ENCODE measurements around the gene ARHGAP25.

Gene ARHGAP25, protein sequence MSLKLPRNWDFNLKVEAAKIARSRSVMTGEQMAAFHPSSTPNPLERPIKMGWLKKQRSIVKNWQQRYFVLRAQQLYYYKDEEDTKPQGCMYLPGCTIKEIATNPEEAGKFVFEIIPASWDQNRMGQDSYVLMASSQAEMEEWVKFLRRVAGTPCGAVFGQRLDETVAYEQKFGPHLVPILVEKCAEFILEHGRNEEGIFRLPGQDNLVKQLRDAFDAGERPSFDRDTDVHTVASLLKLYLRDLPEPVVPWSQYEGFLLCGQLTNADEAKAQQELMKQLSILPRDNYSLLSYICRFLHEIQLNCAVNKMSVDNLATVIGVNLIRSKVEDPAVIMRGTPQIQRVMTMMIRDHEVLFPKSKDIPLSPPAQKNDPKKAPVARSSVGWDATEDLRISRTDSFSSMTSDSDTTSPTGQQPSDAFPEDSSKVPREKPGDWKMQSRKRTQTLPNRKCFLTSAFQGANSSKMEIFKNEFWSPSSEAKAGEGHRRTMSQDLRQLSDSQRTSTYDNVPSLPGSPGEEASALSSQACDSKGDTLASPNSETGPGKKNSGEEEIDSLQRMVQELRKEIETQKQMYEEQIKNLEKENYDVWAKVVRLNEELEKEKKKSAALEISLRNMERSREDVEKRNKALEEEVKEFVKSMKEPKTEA

GRCh38 chr2:68734688-68735525, at the start of gene ARHGAP25:
ARHGAP25 (plus strand) TSS chr2:68734811; CDS start chr2:68735200, 389 bp downstream.
- DNase-seq = peak; percentile 83

- DNase-seq = no peak
Observed at GRCh38 chr2:68686178-68686577, 48.4 kb upstream of the ARHGAP25 start.

GRCh38 chr2:68687018-68687417, 47.6 kb upstream of the ARHGAP25 start:
- no peak for DNase-seq

GRCh38 chr2:68689553-68690537, 44.8 kb upstream of the ARHGAP25 start:
- peak; percentile 40 for DNase-seq

GRCh38 chr2:68690851-68691250, 43.8 kb upstream of the ARHGAP25 start:
- no peak for DNase-seq

GRCh38 chr2:68692511-68692910, 42.1 kb upstream of the ARHGAP25 start:
- DNase-seq = no peak

DNA sequence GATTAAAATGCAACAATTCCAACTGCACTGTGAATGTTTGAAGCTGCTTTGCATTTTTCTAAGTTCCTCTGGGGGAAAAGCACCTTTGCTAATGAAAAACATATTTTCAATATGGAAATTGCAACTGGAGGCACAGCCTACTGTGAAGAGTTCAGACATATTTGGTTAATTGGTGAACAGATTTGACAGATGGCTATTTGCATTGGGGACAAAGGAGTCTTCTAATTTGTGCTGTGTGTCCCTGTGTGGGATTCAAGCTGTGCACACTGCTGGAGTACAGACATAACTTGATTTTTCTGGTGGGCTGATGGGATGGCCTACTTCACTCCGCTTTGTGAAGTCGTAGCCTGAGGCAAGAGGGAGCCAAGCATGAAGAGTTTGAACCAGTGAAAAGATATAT, 40.7 kb upstream of the ARHGAP25 start:
- no peak for DNase-seq

GRCh38 chr2:68695971-68696370, 38.6 kb upstream of the ARHGAP25 start:
- no peak for DNase-seq

DNA sequence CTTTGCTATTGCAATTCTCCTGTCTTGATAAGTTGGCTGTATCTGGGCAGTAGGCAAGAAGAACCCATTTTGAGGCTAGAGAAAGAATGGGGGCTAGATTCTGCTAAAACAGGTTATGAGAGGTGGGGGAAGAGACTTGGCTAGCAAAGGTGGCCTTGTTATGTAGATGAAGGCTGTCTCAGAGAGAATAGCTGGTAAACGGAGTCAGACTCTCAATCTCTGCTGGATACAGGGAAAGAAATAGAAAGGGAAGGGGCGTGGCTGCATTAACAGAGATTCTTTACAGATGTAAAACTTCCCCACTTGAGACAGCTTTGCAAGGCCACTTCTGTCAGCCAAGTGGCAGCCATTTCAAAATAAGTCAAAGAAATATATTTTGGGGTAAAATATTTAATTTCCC, 38.1 kb upstream of the ARHGAP25 start:
- DNase-seq = no peak

- no peak for DNase-seq
Observed at GRCh38 chr2:68698567-68699377, 35.8 kb upstream of the ARHGAP25 start.

DNA sequence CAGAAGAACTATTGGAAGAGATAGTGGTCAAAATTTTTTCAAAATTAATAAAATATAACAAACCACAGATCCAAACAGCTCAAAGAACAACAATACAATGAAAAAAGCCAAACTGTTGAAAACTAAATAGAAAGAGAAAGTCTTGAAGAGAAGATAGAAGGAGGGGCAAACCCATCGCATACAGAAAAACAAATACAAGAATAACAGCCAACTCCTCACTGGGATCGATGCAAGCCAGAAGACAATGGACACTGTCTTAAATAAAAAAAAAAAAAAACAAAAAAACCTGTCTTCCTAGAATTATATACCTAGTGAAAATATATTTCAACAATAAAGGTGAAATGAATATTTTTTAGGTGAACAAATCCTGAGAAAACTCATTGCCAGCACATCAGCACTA, 34.1 kb upstream of the ARHGAP25 start:
- no peak for DNase-seq

- no peak for DNase-seq
Observed at GRCh38 chr2:68706637-68707036, 28.0 kb upstream of the ARHGAP25 start.

GRCh38 chr2:68708629-68709028, 26.0 kb upstream of the ARHGAP25 start:
- no peak for DNase-seq

DNA sequence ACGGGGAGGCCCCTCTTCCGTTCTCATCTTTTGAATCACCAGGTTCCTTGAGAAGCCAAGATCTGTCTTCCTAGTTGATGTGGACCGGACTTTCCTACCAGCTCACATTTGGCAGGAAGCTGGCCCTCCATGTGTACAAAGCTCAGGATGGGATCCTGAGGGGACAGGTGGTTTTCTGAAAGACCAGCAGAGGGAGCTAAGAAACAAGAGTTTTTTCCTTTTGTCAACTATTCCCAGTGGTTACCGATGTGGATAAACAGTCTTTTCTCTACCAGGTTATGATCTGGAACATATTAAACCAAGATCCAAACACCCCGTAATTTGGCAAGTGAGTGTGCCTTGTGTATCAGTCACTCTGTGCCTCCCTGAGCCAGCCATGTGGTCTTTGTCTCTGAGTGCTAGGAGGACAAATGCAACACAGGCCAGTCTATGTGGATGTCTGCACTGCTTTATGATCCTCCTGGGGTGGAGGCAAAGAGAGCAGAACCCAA, 25.1 kb upstream of the ARHGAP25 start:
- no peak for DNase-seq

DNA sequence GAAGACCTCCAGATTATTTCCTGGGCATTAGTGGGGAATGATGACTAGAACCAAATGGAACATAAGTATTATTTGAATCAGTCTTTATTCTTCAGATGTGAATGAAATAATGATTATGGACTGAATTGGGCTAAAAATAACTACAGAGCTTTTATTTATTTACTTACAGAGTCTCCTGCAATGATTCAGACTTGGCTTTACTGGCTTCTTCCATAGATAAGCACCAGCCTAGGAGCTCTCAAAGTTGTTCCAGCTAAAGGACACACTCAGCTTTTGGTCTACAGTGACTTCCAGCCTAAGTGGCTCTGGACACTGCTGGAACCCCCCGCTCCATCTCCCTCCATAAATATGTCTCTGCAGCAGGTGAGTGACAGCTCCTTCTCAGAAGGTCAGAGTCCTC, 24.3 kb upstream of the ARHGAP25 start:
- no peak for DNase-seq

DNA sequence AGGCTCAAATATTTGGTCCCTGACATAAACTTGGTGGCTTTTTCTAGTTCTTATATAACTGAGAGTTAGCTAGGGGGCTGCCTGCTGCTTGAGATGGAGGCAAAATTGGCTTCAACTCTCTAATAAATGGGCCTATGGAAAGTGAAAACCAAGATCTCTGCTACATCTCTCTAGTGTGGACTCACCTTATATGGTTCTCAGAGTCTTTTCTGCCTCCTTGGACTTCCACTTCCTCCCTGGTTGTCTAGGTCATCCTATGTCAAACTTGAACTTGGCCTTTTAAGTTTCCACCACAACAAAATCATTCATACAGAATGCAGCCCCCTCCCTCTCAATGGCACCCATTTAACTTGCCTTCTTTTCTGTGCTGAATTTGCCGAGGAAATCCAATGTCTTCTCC, 23.9 kb upstream of the ARHGAP25 start:
- DNase-seq = no peak

DNA sequence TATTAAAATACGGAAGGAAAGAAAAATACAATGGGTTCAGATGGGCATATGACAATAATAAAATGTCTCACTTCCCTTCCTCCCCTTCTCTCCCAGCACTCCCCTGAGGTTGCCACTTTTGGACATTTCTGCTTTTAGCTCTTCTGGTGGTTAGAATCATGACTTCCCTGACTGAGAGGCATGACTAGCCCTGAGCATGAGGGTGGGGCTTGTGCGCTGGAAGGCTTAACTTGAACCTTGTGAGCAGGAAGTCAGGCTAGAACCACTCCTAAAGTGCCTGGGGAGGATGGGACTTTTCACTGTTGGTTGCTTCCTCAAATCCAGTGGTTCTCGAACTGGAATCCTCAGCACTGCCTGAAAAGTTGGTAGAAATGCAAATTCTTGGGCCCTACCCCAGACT, 19.7 kb upstream of the ARHGAP25 start:
- peak; percentile 43 for DNase-seq

DNA sequence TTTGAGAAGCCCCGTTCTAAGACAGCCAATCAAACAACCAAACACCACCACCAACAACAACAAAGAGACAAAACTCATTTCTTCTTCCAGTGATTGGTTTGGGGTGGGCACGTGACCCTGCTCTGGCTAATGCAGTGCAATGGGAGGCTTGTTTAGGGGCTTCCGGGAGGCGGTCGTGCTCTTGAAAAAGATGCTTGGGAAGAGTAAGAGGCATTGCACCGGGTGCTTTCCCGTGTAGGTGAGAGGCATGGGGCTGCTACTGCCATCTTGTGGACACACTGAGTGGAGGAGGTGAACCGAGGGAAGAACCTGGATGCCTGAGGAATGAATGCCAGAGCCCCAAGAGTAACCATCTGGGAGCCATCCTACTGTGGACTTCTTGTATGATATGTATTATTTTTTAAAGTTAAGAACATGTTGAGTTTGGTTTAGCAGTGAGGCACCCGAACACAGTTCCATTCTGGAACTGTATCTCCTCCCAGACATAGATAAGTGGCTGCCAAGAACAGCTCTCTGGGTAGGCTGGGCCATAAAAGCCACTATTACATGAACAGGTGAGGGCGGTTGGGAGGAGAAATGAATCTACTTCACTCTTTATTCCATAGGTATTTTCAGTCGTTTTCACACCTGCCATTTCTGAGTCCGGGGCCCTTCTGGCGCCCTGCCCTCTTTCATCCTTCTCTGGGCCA, 19.1 kb upstream of the ARHGAP25 start:
- DNase-seq = no peak

DNA sequence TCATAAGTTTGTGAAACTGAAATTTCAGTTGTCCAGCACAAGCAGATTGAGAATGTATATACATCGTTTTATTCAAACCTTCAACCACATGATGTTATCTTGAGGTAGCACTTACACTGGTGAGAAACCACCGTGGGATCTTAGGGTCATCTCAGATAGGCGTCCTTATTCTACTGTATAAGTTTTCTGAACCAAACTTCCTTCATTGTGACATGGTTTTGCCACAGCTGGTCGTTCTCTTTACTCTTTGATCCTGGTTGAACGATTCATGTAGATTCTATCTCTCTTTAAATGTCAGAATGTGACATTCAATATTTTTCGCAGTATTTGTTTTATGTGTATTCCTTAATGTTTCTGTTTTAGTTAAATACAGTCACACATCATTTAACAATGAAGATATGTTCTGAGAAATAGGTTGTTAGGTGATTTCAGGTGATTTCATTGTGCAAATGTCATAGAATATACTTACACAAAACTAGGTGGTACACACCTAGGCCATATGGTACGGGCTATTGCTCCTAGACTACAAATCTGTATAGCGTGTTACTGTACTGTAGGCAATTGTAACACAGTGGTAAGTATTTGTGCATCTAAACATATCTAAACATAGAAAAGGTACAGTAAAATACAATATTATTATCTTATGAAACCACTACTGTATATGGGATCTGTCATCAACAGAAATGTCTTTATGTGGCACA, 17.9 kb upstream of the ARHGAP25 start:
- DNase-seq = no peak

GRCh38 chr2:68717305-68717661, 17.3 kb upstream of the ARHGAP25 start:
- DNase-seq = no peak
